Caco-2 (cell line): ENCODE data around the gene PARM1. TPM values are rescaled to one million over a fixed set of nuclear protein-coding genes. Genes with fewer than 3 reads are reported as not detected.

ENCODE experiments used
- BruUV-seq: library from RNA; stranded (reverse); fragments of 400-500 nt; replicated peaks from 2 replicates; lab custom pipeline; 2021; lab: Mats Ljungman, UMichigan
- CTCF ChIA-PET: fragments of 300-600 bp; sonication (Branson Sonifier 250); formaldehyde crosslinking; loops from one replicate; lab custom pipeline; 2022; ENCODE audit warnings: antibody characterized with exemption; lab: Charles Lee
- POLR2A ChIA-PET: fragments of 300-600 bp; sonication (Branson Sonifier 250); formaldehyde crosslinking; loops from one replicate; lab custom pipeline; 2022; ENCODE audit warnings: antibody characterized with exemption; lab: Charles Lee
- DNase-seq, 2 experiments: peaks; one replicate each; pipeline versions ENCODE4 v3.0.0 to v3.0.0-alpha.2; 2020 to 2022
- H3K27me3 ChIP-seq: replicated peaks from 2 replicates; pipeline ENCODE4 v1.6.0; 2011; ENCODE audit warnings: low read length; ENCODE audit not compliant: control insufficient read depth, insufficient read depth
- H3K36me3 ChIP-seq: 2 replicates; pipeline ENCODE4 v1.5.1; 2011; ENCODE audit warnings: low read length; ENCODE audit not compliant: control insufficient read depth, insufficient read depth
- H3K4me1 ChIP-seq: fragments of 250-450 bp; sonication (Bioruptor Pico); 2 replicates; pipeline ENCODE4 v1.5.1; 2020; ENCODE audit warnings: mild to moderate bottlenecking
- H3K4me3 ChIP-seq: 2 replicates; pipeline ENCODE4 v1.5.1; 2011; ENCODE audit warnings: low read depth, mild to moderate bottlenecking, control low read depth, low read length
- H3K9me3 ChIP-seq: fragments of 250-450 bp; sonication (Bioruptor Pico); 2 replicates; pipeline ENCODE4 v1.5.1; 2020; ENCODE audit warnings: mild to moderate bottlenecking, moderate library complexity
- H3K27ac Mint-ChIP-seq: one replicate; pipeline ENCODE4 v1.8.0; 2022; ENCODE audit warnings: mixed read lengths; ENCODE audit not compliant: unreplicated experiment
- H3K27me3 Mint-ChIP-seq: one replicate; pipeline ENCODE4 v1.8.0; 2022; ENCODE audit warnings: mixed read lengths; ENCODE audit not compliant: insufficient read depth, unreplicated experiment
- H3K36me3 Mint-ChIP-seq: one replicate; pipeline ENCODE4 v1.8.0; 2022; ENCODE audit warnings: mild to moderate bottlenecking, mixed read lengths; ENCODE audit not compliant: insufficient read depth, unreplicated experiment
- H3K4me1 Mint-ChIP-seq: one replicate; pipeline ENCODE4 v1.8.0; 2022; ENCODE audit warnings: low read depth, mixed read lengths; ENCODE audit not compliant: unreplicated experiment
- H3K4me3 Mint-ChIP-seq: one replicate; pipeline ENCODE4 v1.8.0; 2022; ENCODE audit warnings: mild to moderate bottlenecking, moderate library complexity, mixed read lengths; ENCODE audit not compliant: unreplicated experiment
- H3K9me3 Mint-ChIP-seq: one replicate; pipeline ENCODE4 v1.8.0; 2022; ENCODE audit warnings: mixed read lengths; ENCODE audit not compliant: unreplicated experiment
- CTCF ChIP-seq, 2 experiments: fragments of 200-600 bp in 1 of 2; IDR thresholded peaks; 1 replicate in 1 of 2; 2 replicates in 1 of 2; pipeline versions ENCODE4 v1.5.1 to v1.8.0; 2011 to 2022; ENCODE audit warnings: antibody characterized with exemption in 1 of 2, control low read depth in 1 of 2, inconsistent platforms in 1 of 2, low read depth in 1 of 2, low read length in 1 of 2, mild to moderate bottlenecking in 1 of 2, moderate library complexity in 1 of 2; ENCODE audit not compliant: insufficient read depth in 1 of 2, severe bottlenecking in 1 of 2, unreplicated experiment in 1 of 2
- intact Hi-C: fragments of 100-400 bp; cut with micrococcal nuclease; formaldehyde crosslinking; loops from one replicate; pipeline ENCODE4 v1.10.0; 2022; ENCODE audit not compliant: unreplicated experiment
- total RNA-seq: library from RNA; stranded (reverse); gene quantifications from 2 replicates; pipeline ENCODE4 v1.2.3, GENCODE V29; 2022

The PARM1 gene
- total RNA-seq, 1 experiment from 2014 or later: 1.7 TPM

- no peak for DNase-seq
- ChIA-PET POLR2A (no interaction called here), CTCF (no interaction called here)
- Mint-ChIP-seq H3K4me1 (no peaks in the 10 kb centered on the region), H3K4me3 (no peak overlapping the region), H3K9me3 (no peaks in the 10 kb centered on the region), H3K27ac (no peak overlapping the region), H3K36me3 (no peaks in the 10 kb centered on the region), H3K27me3 (no peaks in the 10 kb centered on the region)
- BruUV-seq: no TSS peak
- H3K4me3 ChIP-seq: no peak overlapping the region
- H3K27me3 ChIP-seq: no peaks in the 10 kb centered on the region
- TF ChIP-seq CTCF (IDR thresholded peaks at IDR 0.05; ENCODE audit: insufficient read depth in 1 of 2, low read depth in 1 of 2, low read length in 1 of 2, severe bottlenecking in 1 of 2, unreplicated experiment in 1 of 2): no peak
- no peaks in the 10 kb centered on the region for H3K4me1 ChIP-seq
- intact Hi-C loops: loop anchor here (10.0 kb wide), 1 partner anchor 1896 kb away; no protein-coding TSS in a partner anchor
- H3K36me3 ChIP-seq: no peaks in the 10 kb centered on the region
- H3K9me3 ChIP-seq: no peaks in the 10 kb centered on the region
Observed at GRCh38 chr4:75028196-75028854, 95.4 kb downstream of the PARM1 start.

- CTCF ChIA-PET: no interaction called here
- no peaks in the 10 kb centered on the region for H3K36me3 ChIP-seq
- no peaks in the 10 kb centered on the region for H3K4me1 ChIP-seq
- BruUV-seq: no TSS peak
- no peak for DNase-seq
- no peaks in the 10 kb centered on the region for H3K36me3 Mint-ChIP-seq
- H3K4me1 Mint-ChIP-seq: no peaks in the 10 kb centered on the region
- intact Hi-C loops: no loop called here
- no peak overlapping the region for H3K4me3 ChIP-seq
- POLR2A ChIA-PET: no interaction called here
- no peak overlapping the region for H3K4me3 Mint-ChIP-seq
- TF ChIP-seq CTCF (IDR thresholded peaks at IDR 0.05; ENCODE audit: insufficient read depth in 1 of 2, low read depth in 1 of 2, low read length in 1 of 2, severe bottlenecking in 1 of 2, unreplicated experiment in 1 of 2): no peak
- H3K9me3 ChIP-seq: no peaks in the 10 kb centered on the region
- no peaks in the 10 kb centered on the region for H3K27me3 ChIP-seq
- H3K27me3 Mint-ChIP-seq: no peaks in the 10 kb centered on the region
- H3K9me3 Mint-ChIP-seq: no peaks in the 10 kb centered on the region
- no peak overlapping the region for H3K27ac Mint-ChIP-seq
Observed at GRCh38 chr4:75030028-75030427, 97.1 kb downstream of the PARM1 start.

GRCh38 chr4:75030649-75031235, 97.8 kb downstream of the PARM1 start:
- no peak overlapping the region for H3K4me3 Mint-ChIP-seq
- H3K4me1 ChIP-seq: no peaks in the 10 kb centered on the region
- H3K9me3 ChIP-seq: no peaks in the 10 kb centered on the region
- intact Hi-C loops: no loop called here
- CTCF ChIA-PET: no interaction called here
- no peaks in the 10 kb centered on the region for H3K4me1 Mint-ChIP-seq
- no peak overlapping the region for H3K27ac Mint-ChIP-seq
- H3K36me3 Mint-ChIP-seq: no peaks in the 10 kb centered on the region
- no peaks in the 10 kb centered on the region for H3K9me3 Mint-ChIP-seq
- POLR2A ChIA-PET: no interaction called here
- BruUV-seq: no TSS peak
- H3K4me3 ChIP-seq: no peak overlapping the region
- no peak for DNase-seq
- H3K36me3 ChIP-seq: no peaks in the 10 kb centered on the region
- TF ChIP-seq CTCF (IDR thresholded peaks at IDR 0.05; ENCODE audit: insufficient read depth in 1 of 2, low read depth in 1 of 2, low read length in 1 of 2, severe bottlenecking in 1 of 2, unreplicated experiment in 1 of 2): no peak
- H3K27me3 ChIP-seq: no peaks in the 10 kb centered on the region
- H3K27me3 Mint-ChIP-seq: no peaks in the 10 kb centered on the region
